ENCODE results near the gene APLP2. TPM values are rescaled to one million over a fixed set of nuclear protein-coding genes. Genes with fewer than 3 reads are reported as not detected.

APLP2 gene
- total and polyA plus RNA-seq, 2 of the 13 experiments (the other 11 are each of a cell fraction or from before 2014, with no cell fraction given) = 315 to 594 TPM

DNA sequence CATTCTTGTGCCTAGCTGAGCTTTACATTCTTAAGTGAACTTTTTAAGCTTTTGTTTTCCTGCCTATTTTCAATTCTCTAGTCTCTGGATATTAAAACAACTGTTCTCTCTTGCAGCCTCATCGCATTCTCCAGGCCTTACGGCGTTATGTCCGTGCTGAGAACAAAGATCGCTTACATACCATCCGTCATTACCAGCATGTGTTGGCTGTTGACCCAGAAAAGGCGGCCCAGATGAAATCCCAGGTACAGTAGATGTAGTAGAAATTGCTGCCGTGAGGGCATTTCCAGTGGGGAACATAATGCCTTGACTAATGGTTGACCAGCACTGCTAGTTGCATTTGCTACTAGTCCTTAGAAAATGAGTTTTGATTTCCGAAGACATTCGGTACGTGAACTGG lies 60.2 kb downstream of the APLP2 start (continued):
- TF ChIP-seq, protein P1, sequence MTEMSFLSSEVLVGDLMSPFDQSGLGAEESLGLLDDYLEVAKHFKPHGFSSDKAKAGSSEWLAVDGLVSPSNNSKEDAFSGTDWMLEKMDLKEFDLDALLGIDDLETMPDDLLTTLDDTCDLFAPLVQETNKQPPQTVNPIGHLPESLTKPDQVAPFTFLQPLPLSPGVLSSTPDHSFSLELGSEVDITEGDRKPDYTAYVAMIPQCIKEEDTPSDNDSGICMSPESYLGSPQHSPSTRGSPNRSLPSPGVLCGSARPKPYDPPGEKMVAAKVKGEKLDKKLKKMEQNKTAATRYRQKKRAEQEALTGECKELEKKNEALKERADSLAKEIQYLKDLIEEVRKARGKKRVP (CRISPR knock-in tag; IDR thresholded peaks at IDR 0.05) = no peak
- no peak for TF ChIP-seq DR1 (CRISPR knock-in tag; IDR thresholded peaks at IDR 0.05)
- no peak for TF ChIP-seq ZNF747 (CRISPR knock-in tag; IDR thresholded peaks at IDR 0.05; ENCODE audit: borderline replicate concordance)
- no peak for TF ChIP-seq HCFC1 (IDR thresholded peaks at IDR 0.05; ENCODE audit: low read depth, low read length)
- TF ChIP-seq, protein P2, sequence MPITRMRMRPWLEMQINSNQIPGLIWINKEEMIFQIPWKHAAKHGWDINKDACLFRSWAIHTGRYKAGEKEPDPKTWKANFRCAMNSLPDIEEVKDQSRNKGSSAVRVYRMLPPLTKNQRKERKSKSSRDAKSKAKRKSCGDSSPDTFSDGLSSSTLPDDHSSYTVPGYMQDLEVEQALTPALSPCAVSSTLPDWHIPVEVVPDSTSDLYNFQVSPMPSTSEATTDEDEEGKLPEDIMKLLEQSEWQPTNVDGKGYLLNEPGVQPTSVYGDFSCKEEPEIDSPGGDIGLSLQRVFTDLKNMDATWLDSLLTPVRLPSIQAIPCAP (CRISPR knock-in tag; IDR thresholded peaks at IDR 0.05; ENCODE audit: low read depth) = no peak
- no peak for TF ChIP-seq ZFP90 (CRISPR knock-in tag; IDR thresholded peaks at IDR 0.05; ENCODE audit: borderline replicate concordance)
- no peak for TF ChIP-seq PHF5A (CRISPR knock-in tag; IDR thresholded peaks at IDR 0.05; ENCODE audit: low read depth, unreplicated experiment)
- TF ChIP-seq CENPT (CRISPR knock-in tag; IDR thresholded peaks at IDR 0.05; ENCODE audit: low read depth) = no peak
- TF ChIP-seq, protein P3, sequence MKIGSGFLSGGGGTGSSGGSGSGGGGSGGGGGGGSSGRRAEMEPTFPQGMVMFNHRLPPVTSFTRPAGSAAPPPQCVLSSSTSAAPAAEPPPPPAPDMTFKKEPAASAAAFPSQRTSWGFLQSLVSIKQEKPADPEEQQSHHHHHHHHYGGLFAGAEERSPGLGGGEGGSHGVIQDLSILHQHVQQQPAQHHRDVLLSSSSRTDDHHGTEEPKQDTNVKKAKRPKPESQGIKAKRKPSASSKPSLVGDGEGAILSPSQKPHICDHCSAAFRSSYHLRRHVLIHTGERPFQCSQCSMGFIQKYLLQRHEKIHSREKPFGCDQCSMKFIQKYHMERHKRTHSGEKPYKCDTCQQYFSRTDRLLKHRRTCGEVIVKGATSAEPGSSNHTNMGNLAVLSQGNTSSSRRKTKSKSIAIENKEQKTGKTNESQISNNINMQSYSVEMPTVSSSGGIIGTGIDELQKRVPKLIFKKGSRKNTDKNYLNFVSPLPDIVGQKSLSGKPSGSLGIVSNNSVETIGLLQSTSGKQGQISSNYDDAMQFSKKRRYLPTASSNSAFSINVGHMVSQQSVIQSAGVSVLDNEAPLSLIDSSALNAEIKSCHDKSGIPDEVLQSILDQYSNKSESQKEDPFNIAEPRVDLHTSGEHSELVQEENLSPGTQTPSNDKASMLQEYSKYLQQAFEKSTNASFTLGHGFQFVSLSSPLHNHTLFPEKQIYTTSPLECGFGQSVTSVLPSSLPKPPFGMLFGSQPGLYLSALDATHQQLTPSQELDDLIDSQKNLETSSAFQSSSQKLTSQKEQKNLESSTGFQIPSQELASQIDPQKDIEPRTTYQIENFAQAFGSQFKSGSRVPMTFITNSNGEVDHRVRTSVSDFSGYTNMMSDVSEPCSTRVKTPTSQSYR (CRISPR knock-in tag; IDR thresholded peaks at IDR 0.05; ENCODE audit: borderline replicate concordance) = no peak
- no peak for TF ChIP-seq MZF1 (CRISPR knock-in tag; IDR thresholded peaks at IDR 0.05; ENCODE audit: borderline replicate concordance)
- no peak for TF ChIP-seq CHD2 (IDR thresholded peaks at IDR 0.05; ENCODE audit: low read depth, low read length)
- TF ChIP-seq, protein P4, sequence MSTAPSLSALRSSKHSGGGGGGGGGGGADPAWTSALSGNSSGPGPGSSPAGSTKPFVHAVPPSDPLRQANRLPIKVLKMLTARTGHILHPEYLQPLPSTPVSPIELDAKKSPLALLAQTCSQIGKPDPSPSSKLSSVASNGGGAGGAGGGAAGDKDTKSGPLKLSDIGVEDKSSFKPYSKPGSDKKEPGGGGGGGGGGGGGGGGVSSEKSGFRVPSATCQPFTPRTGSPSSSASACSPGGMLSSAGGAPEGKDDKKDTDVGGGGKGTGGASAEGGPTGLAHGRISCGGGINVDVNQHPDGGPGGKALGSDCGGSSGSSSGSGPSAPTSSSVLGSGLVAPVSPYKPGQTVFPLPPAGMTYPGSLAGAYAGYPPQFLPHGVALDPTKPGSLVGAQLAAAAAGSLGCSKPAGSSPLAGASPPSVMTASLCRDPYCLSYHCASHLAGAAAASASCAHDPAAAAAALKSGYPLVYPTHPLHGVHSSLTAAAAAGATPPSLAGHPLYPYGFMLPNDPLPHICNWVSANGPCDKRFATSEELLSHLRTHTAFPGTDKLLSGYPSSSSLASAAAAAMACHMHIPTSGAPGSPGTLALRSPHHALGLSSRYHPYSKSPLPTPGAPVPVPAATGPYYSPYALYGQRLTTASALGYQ (CRISPR knock-in tag; IDR thresholded peaks at IDR 0.05) = no peak
- TF ChIP-seq, protein P5, sequence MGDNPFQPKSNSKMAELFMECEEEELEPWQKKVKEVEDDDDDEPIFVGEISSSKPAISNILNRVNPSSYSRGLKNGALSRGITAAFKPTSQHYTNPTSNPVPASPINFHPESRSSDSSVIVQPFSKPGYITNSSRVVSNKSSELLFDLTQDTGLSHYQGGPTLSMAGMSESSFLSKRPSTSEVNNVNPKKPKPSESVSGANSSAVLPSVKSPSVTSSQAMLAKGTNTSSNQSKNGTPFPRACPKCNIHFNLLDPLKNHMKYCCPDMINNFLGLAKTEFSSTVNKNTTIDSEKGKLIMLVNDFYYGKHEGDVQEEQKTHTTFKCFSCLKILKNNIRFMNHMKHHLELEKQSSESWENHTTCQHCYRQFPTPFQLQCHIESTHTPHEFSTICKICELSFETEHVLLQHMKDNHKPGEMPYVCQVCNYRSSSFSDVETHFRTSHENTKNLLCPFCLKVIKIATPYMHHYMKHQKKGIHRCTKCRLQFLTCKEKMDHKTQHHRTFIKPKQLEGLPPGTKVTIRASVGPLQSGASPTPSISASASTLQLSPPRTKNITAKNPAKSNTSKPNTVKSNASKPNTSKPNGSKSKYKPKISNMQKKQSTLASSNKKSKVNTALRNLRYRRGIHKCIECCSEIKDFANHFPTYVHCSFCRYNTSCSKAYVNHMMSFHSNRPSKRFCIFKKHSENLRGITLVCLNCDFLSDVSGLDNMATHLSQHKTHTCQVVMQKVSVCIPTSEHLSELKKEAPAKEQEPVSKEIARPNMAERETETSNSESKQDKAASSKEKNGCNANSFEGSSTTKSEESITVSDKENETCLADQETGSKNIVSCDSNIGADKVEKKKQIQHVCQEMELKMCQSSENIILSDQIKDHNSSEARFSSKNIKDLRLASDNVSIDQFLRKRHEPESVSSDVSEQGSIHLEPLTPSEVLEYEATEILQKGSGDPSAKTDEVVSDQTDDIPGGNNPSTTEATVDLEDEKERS (CRISPR knock-in tag; IDR thresholded peaks at IDR 0.05) = 0 out of 2 replicates have a peak, but pooled peaks have one; percentile 20
- no peak for TF ChIP-seq SYNCRIP (IDR thresholded peaks at IDR 0.05; ENCODE audit: insufficient read depth, low read depth, low read length)
- no peak for TF ChIP-seq ZNF510 (CRISPR knock-in tag; IDR thresholded peaks at IDR 0.05; ENCODE audit: low read depth)
- no peak for TF ChIP-seq ZNF749 (CRISPR knock-in tag; IDR thresholded peaks at IDR 0.05; ENCODE audit: borderline replicate concordance)
- TF ChIP-seq ZC3H4 (CRISPR knock-in tag; IDR thresholded peaks at IDR 0.05; ENCODE audit: borderline replicate concordance) = no peak
- TF ChIP-seq ZNF138 (CRISPR knock-in tag; IDR thresholded peaks at IDR 0.05; ENCODE audit: low read depth) = no peak
- no peak for TF ChIP-seq MATR3 (CRISPR knock-in tag; IDR thresholded peaks at IDR 0.05)
- TF ChIP-seq LCORL (IDR thresholded peaks at IDR 0.05) = no peak
- TF ChIP-seq LCORL (CRISPR knock-in tag; IDR thresholded peaks at IDR 0.05) = no peak
- TF ChIP-seq SMYD3 (CRISPR knock-in tag; IDR thresholded peaks at IDR 0.05) = no peak

Data from HepG2 (cell line).